PFSK-1 (cell line): Measurements from ENCODE around the gene EOGT.

ENCODE experiments used
- SIN3A ChIP-seq: IDR thresholded peaks from 2 replicates; pipeline ENCODE4 v1.6.1; 2012; ENCODE audit warnings: mild to moderate bottlenecking, low read length, moderate library complexity, borderline replicate concordance; ENCODE audit not compliant: insufficient read depth
- TF ChIP-seq, protein P1 (sequence below), 2 experiments: IDR thresholded peaks; 2 replicates each; pipeline versions ENCODE4 v1.6.1 to v1.8.0; 2011 to 2012; ENCODE audit warnings: low read depth in 2 of 2, low read length in 2 of 2, control low read depth in 1 of 2, inconsistent platforms in 1 of 2, mild to moderate bottlenecking in 1 of 2, moderate library complexity in 1 of 2; ENCODE audit not compliant: insufficient read depth in 1 of 2

DNA sequence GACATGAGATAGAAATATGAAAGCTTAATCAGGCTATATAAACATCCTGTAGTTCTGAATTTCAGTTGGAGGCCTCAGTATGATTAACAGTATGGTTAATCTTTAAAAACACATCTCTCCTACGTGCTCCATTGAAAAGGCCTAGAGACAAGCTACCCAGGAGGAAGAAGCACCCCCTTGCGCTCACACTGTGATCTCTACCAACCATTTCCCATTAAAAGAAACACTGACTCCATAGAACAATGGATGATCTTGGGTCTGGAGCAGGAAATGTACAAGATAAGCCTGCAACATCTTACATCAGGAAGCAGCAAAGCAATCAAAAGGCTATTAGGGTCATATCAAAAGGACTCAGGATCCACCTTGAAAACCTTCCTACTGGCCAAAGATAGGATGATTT lies 3.4 kb upstream of the EOGT start:
- TF ChIP-seq SIN3A = no peak
- TF ChIP-seq, protein P1, sequence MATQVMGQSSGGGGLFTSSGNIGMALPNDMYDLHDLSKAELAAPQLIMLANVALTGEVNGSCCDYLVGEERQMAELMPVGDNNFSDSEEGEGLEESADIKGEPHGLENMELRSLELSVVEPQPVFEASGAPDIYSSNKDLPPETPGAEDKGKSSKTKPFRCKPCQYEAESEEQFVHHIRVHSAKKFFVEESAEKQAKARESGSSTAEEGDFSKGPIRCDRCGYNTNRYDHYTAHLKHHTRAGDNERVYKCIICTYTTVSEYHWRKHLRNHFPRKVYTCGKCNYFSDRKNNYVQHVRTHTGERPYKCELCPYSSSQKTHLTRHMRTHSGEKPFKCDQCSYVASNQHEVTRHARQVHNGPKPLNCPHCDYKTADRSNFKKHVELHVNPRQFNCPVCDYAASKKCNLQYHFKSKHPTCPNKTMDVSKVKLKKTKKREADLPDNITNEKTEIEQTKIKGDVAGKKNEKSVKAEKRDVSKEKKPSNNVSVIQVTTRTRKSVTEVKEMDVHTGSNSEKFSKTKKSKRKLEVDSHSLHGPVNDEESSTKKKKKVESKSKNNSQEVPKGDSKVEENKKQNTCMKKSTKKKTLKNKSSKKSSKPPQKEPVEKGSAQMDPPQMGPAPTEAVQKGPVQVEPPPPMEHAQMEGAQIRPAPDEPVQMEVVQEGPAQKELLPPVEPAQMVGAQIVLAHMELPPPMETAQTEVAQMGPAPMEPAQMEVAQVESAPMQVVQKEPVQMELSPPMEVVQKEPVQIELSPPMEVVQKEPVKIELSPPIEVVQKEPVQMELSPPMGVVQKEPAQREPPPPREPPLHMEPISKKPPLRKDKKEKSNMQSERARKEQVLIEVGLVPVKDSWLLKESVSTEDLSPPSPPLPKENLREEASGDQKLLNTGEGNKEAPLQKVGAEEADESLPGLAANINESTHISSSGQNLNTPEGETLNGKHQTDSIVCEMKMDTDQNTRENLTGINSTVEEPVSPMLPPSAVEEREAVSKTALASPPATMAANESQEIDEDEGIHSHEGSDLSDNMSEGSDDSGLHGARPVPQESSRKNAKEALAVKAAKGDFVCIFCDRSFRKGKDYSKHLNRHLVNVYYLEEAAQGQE (IDR thresholded peaks at IDR 0.05; ENCODE audit: insufficient read depth in 1 of 2, low read depth in 2 of 2, low read length in 2 of 2) = no peak
